Hepatocyte (in vitro differentiated cells): Measurements from ENCODE around the gene OTOGL. TPM values are rescaled to one million over a fixed set of nuclear protein-coding genes. Genes with fewer than 3 reads are reported as not detected.

ENCODE experiments used
- DNase-seq: peaks from one replicate; pipeline ENCODE4 v3.0.0-alpha.2; 2016; ENCODE audit warnings: low spot score
- H2AFZ ChIP-seq: fragments of 200-600 bp; sonication (generic); 2 replicates; pipeline ENCODE4 v1.6.0; 2016; ENCODE audit warnings: antibody characterized with exemption, mild to moderate bottlenecking
- H3K27ac ChIP-seq: fragments of 200-600 bp; sonication (generic); 2 replicates; pipeline ENCODE4 v1.5.1; 2016; ENCODE audit warnings: mild to moderate bottlenecking
- H3K27me3 ChIP-seq: fragments of 200-600 bp; sonication (generic); 2 replicates; pipeline ENCODE4 v1.6.1; 2016
- H3K36me3 ChIP-seq: fragments of 200-600 bp; sonication (generic); replicated peaks from 2 replicates; pipeline ENCODE4 v1.5.1; 2016; ENCODE audit warnings: low read depth; ENCODE audit not compliant: insufficient read depth
- H3K4me1 ChIP-seq: fragments of 200-600 bp; sonication (generic); 2 replicates; pipeline ENCODE4 v1.5.1; 2016; ENCODE audit warnings: mild to moderate bottlenecking, moderate library complexity; ENCODE audit not compliant: insufficient read depth
- H3K4me2 ChIP-seq: fragments of 200-600 bp; sonication (generic); 2 replicates; pipeline ENCODE4 v1.6.0; 2016
- H3K4me3 ChIP-seq: fragments of 200-600 bp; sonication (generic); 2 replicates; pipeline ENCODE4 v1.5.1; 2016; ENCODE audit warnings: mild to moderate bottlenecking
- H3K79me2 ChIP-seq: fragments of 200-600 bp; sonication (generic); 2 replicates; pipeline ENCODE4 v1.6.0; 2017; ENCODE audit warnings: mild to moderate bottlenecking
- H3K9me2 ChIP-seq: fragments of 200-600 bp; sonication (generic); replicated peaks from 2 replicates; pipeline ENCODE4 v1.6.0; 2017; ENCODE audit warnings: mild to moderate bottlenecking; ENCODE audit not compliant: insufficient read depth
- H3K9me3 ChIP-seq: fragments of 200-600 bp; sonication (generic); 2 replicates; pipeline ENCODE4 v1.5.1; 2016; ENCODE audit warnings: low read depth, mild to moderate bottlenecking
- H4K20me1 ChIP-seq: fragments of 200-600 bp; sonication (generic); 2 replicates; pipeline ENCODE4 v1.6.0; 2016; ENCODE audit warnings: mild to moderate bottlenecking; ENCODE audit not compliant: insufficient read depth, poor library complexity, severe bottlenecking
- CTCF ChIP-seq: fragments of 200-600 bp; sonication (generic); IDR thresholded peaks from 2 replicates; pipeline ENCODE4 v1.5.1; 2016; ENCODE audit warnings: antibody characterized with exemption, mild to moderate bottlenecking; ENCODE audit not compliant: poor library complexity
- EZH2 ChIP-seq: fragments of 200-600 bp; sonication (generic); IDR thresholded peaks from 2 replicates; pipeline ENCODE4 v1.6.1; 2016; ENCODE audit warnings: antibody characterized with exemption, mild to moderate bottlenecking, borderline replicate concordance
- EZH2phosphoT487 ChIP-seq: fragments of 200-600 bp; sonication (generic); IDR thresholded peaks from one replicate; pipeline ENCODE4 v1.6.1; 2018; ENCODE audit warnings: antibody characterized with exemption, mild to moderate bottlenecking, low read depth, moderate library complexity; ENCODE audit not compliant: unreplicated experiment, severe bottlenecking
- WGBS: methylation state at CpG from one replicate; pipeline ENCODE4 v1.1.6; 2016; ENCODE audit warnings: low lambda C conversion rate; ENCODE audit errors: missing lambda C conversion rate; 5-methylcytosine and 5-hydroxymethylcytosine counted together
- polyA plus RNA-seq: library from polyadenylated mRNA; unstranded; fragments of >200 nt; fragmentation: Nextera tagmentation; extraction: Ambion mirVana; gene quantifications from 2 replicates; pipeline ENCODE4 v1.2.1, GENCODE V29; 2016
- total RNA-seq: library from RNA; depleted of rRNA; stranded (reverse); fragments of >200 nt; gene quantifications from 2 replicates; pipeline ENCODE4 v1.2.3, GENCODE V29; 2014

OTOGL gene
- total and polyA plus RNA-seq, 2 experiments from 2014 or later = 0.33 TPM; not detected in 1

DNA sequence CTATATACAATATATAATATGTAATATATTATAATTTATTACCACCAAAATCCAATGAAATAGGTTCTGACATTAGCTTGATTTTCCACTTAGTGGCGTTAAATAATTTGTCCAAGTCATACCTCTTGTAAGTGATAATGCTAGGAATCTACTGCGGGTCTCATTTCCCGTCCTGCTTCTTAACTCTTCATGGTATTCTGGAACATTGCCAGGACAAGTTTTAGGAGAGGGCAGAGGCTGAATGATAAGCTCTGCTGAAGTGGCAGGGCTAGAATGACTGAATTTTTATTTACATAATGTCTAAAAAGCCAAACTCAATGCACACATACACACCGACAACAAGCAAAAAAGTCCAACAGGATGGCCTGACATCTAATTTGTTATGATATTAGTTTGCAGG, 274.3 kb downstream of the OTOGL start:
- no peak overlapping the region for H2AFZ ChIP-seq
- H3K4me3 ChIP-seq = no peak overlapping the region
- H3K79me2 ChIP-seq = no peaks in the 10 kb centered on the region
- TF ChIP-seq EZH2 (no peak), EZH2phosphoT487 (no peak), CTCF (no peak)
- no peak overlapping the region for H3K27ac ChIP-seq
- DNase-seq = peak; percentile 21
- H3K36me3 ChIP-seq = no peaks in the 10 kb centered on the region
- no peaks in the 10 kb centered on the region for H3K4me1 ChIP-seq
- peak overlapping the region; percentile 1 for H3K4me2 ChIP-seq
- WGBS = 44% methylated on average over 4 of the region's 4 CpGs
- H4K20me1 ChIP-seq = no peaks in the 10 kb centered on the region
- H3K27me3 ChIP-seq = no peaks in the 10 kb centered on the region
- no peaks in the 10 kb centered on the region for H3K9me3 ChIP-seq
- H3K9me2 ChIP-seq = no peaks in the 10 kb centered on the region

- H3K79me2 ChIP-seq = no peaks in the 10 kb centered on the region
- peak overlapping the region; percentile 19 for H3K27ac ChIP-seq
- H2AFZ ChIP-seq = no peak overlapping the region
- no peak overlapping the region for H3K4me3 ChIP-seq
- TF ChIP-seq CTCF = no peak
- no peak for TF ChIP-seq EZH2phosphoT487
- H3K4me2 ChIP-seq = no peak overlapping the region
- H4K20me1 ChIP-seq = no peaks in the 10 kb centered on the region
- H3K4me1 ChIP-seq = no peaks in the 10 kb centered on the region
- H3K9me2 ChIP-seq = no peaks in the 10 kb centered on the region
- H3K36me3 ChIP-seq = no peaks in the 10 kb centered on the region
- no peaks in the 10 kb centered on the region for H3K9me3 ChIP-seq
- peak; percentile 23 for DNase-seq
- no peaks in the 10 kb centered on the region for H3K27me3 ChIP-seq
Measured at GRCh38 chr12:80374615-80375014, 275.3 kb downstream of the OTOGL start.

GRCh38 chr12:80377140-80377794, 277.9 kb downstream of the OTOGL start:
- Histone ChIP-seq H2AFZ (no peak overlapping the region), H3K9me2 (no peaks in the 10 kb centered on the region), H3K4me3 (no peak overlapping the region), H3K4me2 (no peak overlapping the region), H3K79me2 (no peaks in the 10 kb centered on the region), H3K36me3 (no peaks in the 10 kb centered on the region), H4K20me1 (no peaks in the 10 kb centered on the region), H3K27me3 (no peaks in the 10 kb centered on the region), H3K4me1 (no peaks in the 10 kb centered on the region), H3K9me3 (no peaks in the 10 kb centered on the region), H3K27ac (no peak overlapping the region)
- TF ChIP-seq EZH2phosphoT487 (no peak), CTCF (no peak), EZH2 (no peak)
- no peak for DNase-seq
- WGBS = 82% methylated on average over 4 of the region's 4 CpGs

DNA sequence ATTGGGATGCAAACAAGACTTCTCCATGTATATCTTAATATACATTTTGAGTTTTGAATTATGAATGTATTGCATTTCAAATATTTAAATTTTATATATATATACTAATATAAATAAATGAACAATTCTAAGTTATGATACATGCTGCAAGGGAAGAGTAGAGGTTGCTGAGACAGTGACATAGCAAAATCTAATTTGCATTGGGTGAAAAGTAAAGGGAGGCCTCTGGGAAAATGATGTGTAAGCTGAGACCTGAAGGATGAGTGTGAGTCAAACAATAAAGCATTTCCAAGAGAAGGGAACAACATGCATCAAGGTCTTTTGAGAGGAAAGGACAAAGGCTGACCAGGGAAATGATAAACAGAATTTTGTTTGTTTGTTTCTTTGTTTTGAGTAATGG, 281.8 kb downstream of the OTOGL start:
- no peaks in the 10 kb centered on the region for H3K79me2 ChIP-seq
- H4K20me1 ChIP-seq = no peaks in the 10 kb centered on the region
- H3K9me3 ChIP-seq = no peaks in the 10 kb centered on the region
- no peak for DNase-seq
- H3K4me3 ChIP-seq = no peak overlapping the region
- no peak overlapping the region for H3K27ac ChIP-seq
- H3K36me3 ChIP-seq = no peaks in the 10 kb centered on the region
- no peak overlapping the region for H2AFZ ChIP-seq
- no peaks in the 10 kb centered on the region for H3K27me3 ChIP-seq
- H3K4me1 ChIP-seq = no peaks in the 10 kb centered on the region
- TF ChIP-seq CTCF = no peak
- no peak for TF ChIP-seq EZH2phosphoT487
- no peak for TF ChIP-seq EZH2
- no peak overlapping the region for H3K4me2 ChIP-seq
- no peaks in the 10 kb centered on the region for H3K9me2 ChIP-seq
